Neural cell (in vitro differentiated cells): ENCODE data around the gene EIF5.

Experiments
- EP300 ChIP-seq: fragments of 450-650 bp; conservative IDR thresholded peaks from 2 replicates; pipeline ENCODE4 v1.6.1; 2014; ENCODE audit warnings: antibody characterized with exemption, mild to moderate bottlenecking, moderate library complexity; ENCODE audit not compliant: poor library complexity, severe bottlenecking
- TAF1 ChIP-seq: IDR thresholded peaks from 2 replicates; pipeline ENCODE4 v1.6.1; 2012; ENCODE audit warnings: low read depth
- TF ChIP-seq, protein P1 (sequence below): IDR thresholded peaks from 2 replicates; pipeline ENCODE4 v1.6.1; 2012; ENCODE audit warnings: borderline replicate concordance
- TF ChIP-seq, protein P2 (sequence below): fragments of 450-650 bp; IDR thresholded peaks from 2 replicates; pipeline ENCODE4 v1.5.1; 2014; ENCODE audit warnings: antibody characterized with exemption, mild to moderate bottlenecking, moderate library complexity; ENCODE audit not compliant: poor library complexity, severe bottlenecking

DNA sequence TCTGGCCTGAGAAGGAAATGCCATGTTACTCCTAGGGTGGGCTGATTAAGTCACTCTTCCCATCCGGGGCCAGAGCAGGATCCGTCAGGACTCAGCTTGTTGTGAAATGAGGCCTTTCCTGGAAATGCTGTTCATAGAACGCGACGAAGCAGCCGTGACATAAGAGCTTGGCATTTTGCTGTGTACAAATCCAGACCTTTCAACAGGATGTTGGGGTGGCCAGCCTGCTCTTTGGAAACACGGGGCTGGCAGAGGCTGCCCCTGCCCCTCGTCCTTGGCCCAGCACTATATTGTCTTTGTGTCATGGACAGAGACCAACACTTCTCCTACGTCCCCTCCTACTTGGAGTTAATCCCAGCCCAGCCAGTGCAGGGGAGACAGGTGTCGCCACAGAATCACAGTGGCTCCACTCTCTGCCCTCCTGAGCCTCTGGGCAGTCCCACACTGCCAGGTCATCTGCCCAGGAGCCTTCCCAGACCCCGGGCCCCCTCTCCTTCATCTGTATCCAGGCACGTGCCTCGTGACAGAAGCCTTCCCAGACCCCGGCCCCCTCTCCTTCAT, 18.6 kb upstream of the EIF5 start:
- TF ChIP-seq, protein P1, sequence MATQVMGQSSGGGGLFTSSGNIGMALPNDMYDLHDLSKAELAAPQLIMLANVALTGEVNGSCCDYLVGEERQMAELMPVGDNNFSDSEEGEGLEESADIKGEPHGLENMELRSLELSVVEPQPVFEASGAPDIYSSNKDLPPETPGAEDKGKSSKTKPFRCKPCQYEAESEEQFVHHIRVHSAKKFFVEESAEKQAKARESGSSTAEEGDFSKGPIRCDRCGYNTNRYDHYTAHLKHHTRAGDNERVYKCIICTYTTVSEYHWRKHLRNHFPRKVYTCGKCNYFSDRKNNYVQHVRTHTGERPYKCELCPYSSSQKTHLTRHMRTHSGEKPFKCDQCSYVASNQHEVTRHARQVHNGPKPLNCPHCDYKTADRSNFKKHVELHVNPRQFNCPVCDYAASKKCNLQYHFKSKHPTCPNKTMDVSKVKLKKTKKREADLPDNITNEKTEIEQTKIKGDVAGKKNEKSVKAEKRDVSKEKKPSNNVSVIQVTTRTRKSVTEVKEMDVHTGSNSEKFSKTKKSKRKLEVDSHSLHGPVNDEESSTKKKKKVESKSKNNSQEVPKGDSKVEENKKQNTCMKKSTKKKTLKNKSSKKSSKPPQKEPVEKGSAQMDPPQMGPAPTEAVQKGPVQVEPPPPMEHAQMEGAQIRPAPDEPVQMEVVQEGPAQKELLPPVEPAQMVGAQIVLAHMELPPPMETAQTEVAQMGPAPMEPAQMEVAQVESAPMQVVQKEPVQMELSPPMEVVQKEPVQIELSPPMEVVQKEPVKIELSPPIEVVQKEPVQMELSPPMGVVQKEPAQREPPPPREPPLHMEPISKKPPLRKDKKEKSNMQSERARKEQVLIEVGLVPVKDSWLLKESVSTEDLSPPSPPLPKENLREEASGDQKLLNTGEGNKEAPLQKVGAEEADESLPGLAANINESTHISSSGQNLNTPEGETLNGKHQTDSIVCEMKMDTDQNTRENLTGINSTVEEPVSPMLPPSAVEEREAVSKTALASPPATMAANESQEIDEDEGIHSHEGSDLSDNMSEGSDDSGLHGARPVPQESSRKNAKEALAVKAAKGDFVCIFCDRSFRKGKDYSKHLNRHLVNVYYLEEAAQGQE: no peak
- TF ChIP-seq, protein P2, sequence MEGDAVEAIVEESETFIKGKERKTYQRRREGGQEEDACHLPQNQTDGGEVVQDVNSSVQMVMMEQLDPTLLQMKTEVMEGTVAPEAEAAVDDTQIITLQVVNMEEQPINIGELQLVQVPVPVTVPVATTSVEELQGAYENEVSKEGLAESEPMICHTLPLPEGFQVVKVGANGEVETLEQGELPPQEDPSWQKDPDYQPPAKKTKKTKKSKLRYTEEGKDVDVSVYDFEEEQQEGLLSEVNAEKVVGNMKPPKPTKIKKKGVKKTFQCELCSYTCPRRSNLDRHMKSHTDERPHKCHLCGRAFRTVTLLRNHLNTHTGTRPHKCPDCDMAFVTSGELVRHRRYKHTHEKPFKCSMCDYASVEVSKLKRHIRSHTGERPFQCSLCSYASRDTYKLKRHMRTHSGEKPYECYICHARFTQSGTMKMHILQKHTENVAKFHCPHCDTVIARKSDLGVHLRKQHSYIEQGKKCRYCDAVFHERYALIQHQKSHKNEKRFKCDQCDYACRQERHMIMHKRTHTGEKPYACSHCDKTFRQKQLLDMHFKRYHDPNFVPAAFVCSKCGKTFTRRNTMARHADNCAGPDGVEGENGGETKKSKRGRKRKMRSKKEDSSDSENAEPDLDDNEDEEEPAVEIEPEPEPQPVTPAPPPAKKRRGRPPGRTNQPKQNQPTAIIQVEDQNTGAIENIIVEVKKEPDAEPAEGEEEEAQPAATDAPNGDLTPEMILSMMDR: no peak
- TF ChIP-seq TAF1 (no peak), EP300 (no peak)
